T-cell (primary cell): Measurements from ENCODE around the gene RUVBL1. TPM values are rescaled to one million over a fixed set of nuclear protein-coding genes. Genes with fewer than 3 reads are reported as not detected.

Experiments used
- ATAC-seq, 4 experiments: fragments of 200-7000 bp in 3 of 4; fragments of 150-1000 bp in 1 of 4; cut with Tn5 transposase; replicated peaks in 1 of 4; 1 replicate in 3 of 4; 2 replicates in 1 of 4; pipeline ENCODE4 v1.10.0; 2021; ENCODE audit warnings: moderate library complexity in 3 of 4, mild to moderate bottlenecking in 2 of 4, moderate number of reproducible peaks in 1 of 4
- CTCF ChIA-PET, 2 donors: fragments of 300-600 bp; sonication (Branson Sonifier 250); formaldehyde crosslinking; loops; one replicate each; lab custom pipeline; 2022; ENCODE audit warnings: antibody characterized with exemption in 2 of 2; lab: Charles Lee
- POLR2A ChIA-PET, 2 donors: fragments of 300-600 bp; sonication (Branson Sonifier 250); formaldehyde crosslinking; loops; one replicate each; lab custom pipeline; 2022; ENCODE audit warnings: antibody characterized with exemption in 2 of 2; lab: Charles Lee
- DNase-seq, 35 experiments: peaks; one replicate each; pipeline versions ENCODE4 v3.0.0 to v3.0.0-alpha.2; 2013 to 2023
- H3K27ac ChIP-seq: one replicate; pipeline ENCODE4 v1.5.1; 2013; ENCODE audit warnings: low read length
- H3K27me3 ChIP-seq, 2 experiments: replicated peaks in 1 of 2; 1 replicate in 1 of 2; 2 replicates in 1 of 2; pipeline versions ENCODE4 v1.6.1 to v1.7.0; 2013; ENCODE audit warnings: low read length in 1 of 2, mixed read lengths in 1 of 2; ENCODE audit not compliant: control insufficient read depth in 2 of 2, insufficient read depth in 2 of 2; ENCODE audit errors: extremely low read depth in 1 of 2
- H3K36me3 ChIP-seq, 2 donors: 1 replicate in 1 of 2; 2 replicates in 1 of 2; pipeline versions ENCODE4 v1.6.1 to v1.7.0; 2013; ENCODE audit warnings: low read length in 1 of 2; ENCODE audit not compliant: control insufficient read depth in 2 of 2, insufficient read depth in 1 of 2; ENCODE audit errors: extremely low read depth in 1 of 2
- H3K4me1 ChIP-seq, 2 experiments: 1 replicate in 1 of 2; 2 replicates in 1 of 2; pipeline versions ENCODE4 v1.6.1 to v1.7.0; 2013; ENCODE audit warnings: low read length in 2 of 2, mixed read lengths in 1 of 2; ENCODE audit not compliant: insufficient read depth in 2 of 2, control insufficient read depth in 1 of 2; ENCODE audit errors: extremely low read depth in 1 of 2
- H3K4me3 ChIP-seq, 2 donors: 1 replicate in 1 of 2; 2 replicates in 1 of 2; pipeline versions ENCODE4 v1.5.1 to v1.7.0; 2013; ENCODE audit warnings: mild to moderate bottlenecking in 2 of 2, low read length in 1 of 2, moderate library complexity in 1 of 2; ENCODE audit not compliant: control insufficient read depth in 1 of 2; ENCODE audit errors: extremely low read depth in 1 of 2
- H3K9me3 ChIP-seq: 2 replicates; pipeline ENCODE4 v1.7.0; 2013
- H3K27ac Mint-ChIP-seq, 2 donors: one replicate each; pipeline ENCODE4 v1.8.0; 2020 to 2021; ENCODE audit warnings: mild to moderate bottlenecking in 2 of 2, mixed read lengths in 2 of 2
- H3K27me3 Mint-ChIP-seq, 2 donors: one replicate each; pipeline ENCODE4 v1.8.0; 2021 to 2022; ENCODE audit warnings: mixed read lengths in 2 of 2
- H3K36me3 Mint-ChIP-seq: one replicate; pipeline ENCODE4 v1.8.0; 2021; ENCODE audit warnings: mixed read lengths
- H3K4me1 Mint-ChIP-seq, 3 donors: one replicate each; pipeline ENCODE4 v1.8.0; 2020 to 2022; ENCODE audit warnings: mixed read lengths in 3 of 3, mild to moderate bottlenecking in 1 of 3
- H3K4me3 Mint-ChIP-seq, 3 donors: one replicate each; pipeline ENCODE4 v1.8.0; 2020 to 2022; ENCODE audit warnings: mild to moderate bottlenecking in 3 of 3, mixed read lengths in 3 of 3, moderate library complexity in 3 of 3
- H3K9me3 Mint-ChIP-seq, 3 donors: one replicate each; pipeline ENCODE4 v1.8.0; 2020 to 2022; ENCODE audit warnings: mixed read lengths in 3 of 3
- WGBS: methylation state at CpG from one replicate; pipeline ENCODE4 v1.1.5; 2013; ENCODE audit warnings: missing lambda C conversion rate; ENCODE audit not compliant: insufficient coverage; 5-methylcytosine and 5-hydroxymethylcytosine counted together
- total RNA-seq, 35 experiments: library from RNA in 6 of 35; stranded (reverse) in 6 of 35; fragments of 120-200 nt in 1 of 35; gene quantifications; one replicate each; pipeline versions ENCODE4 v1.2.1 to v1.2.4 and lab custom pipeline; 2013 to 2026

The RUVBL1 gene
- total RNA-seq, 5 donors from 2014 or later (not counting 1 experiment from before 2014, with no cell fraction given), result 21.4 to 33.4 (median 29.9) TPM

DNA sequence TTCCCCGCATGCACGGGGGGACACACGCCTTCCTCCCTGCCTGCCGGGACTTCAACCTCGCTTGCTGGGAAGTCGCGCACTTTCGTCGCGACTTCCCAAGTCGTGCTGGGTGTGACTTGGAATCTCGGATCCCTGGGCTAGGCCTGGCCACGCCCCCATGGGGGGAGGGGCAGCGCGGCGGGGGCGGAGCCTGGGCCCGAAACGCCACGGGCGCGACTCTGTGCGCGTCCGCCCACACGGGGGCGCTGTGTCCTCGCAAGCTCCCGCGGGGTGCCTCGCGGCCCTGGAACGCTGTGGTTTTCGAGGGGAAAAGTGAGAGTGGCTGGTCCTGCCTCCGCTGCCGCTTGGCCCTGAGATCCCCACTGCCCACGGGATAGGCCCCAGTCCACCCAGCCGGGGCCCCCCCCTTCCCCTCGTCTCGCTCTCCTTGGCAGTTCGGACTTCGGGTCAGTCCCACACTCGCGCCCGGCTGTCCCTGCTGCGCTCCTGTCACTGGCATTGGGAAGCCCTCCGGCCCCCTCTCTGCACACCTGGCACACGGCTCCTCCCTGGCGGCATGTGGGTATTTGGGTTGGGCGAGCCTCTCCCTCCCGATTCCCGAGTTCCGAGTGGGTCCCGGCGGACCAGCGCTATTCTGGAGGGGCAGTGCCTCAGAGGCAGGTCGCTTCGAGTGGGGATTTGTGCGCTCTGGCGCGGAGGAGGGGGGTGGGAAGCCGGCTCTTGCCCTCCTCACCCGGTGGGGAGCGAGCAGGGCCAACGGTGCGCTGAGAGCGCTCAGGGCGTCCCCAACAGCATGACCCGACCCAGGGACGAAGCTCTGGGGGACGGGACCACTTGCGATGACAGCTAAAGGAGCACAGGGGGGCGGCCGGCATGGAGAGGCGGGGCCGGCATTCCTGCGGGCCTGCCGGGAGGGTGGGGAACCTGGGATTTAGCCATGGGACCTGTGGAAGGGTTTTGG lies 47.8 kb downstream of the RUVBL1 start:
- H3K4me1 Mint-ChIP-seq, result peaks cover 0 to 14% (median 10%) of the 10 kb centered on the region in 3 donors
- Histone ChIP-seq H3K4me3 (peak overlapping the region; percentile 53 to 70), H3K27ac (no peak overlapping the region), H3K4me1 (peaks cover 3 to 23% of the 10 kb centered on the region in 2 experiments), H3K9me3 (no peaks in the 10 kb centered on the region), H3K27me3 (peaks cover 0 to 22% of the 10 kb centered on the region in 2 experiments), H3K36me3 (peaks cover 0 to 29% of the 10 kb centered on the region in 2 donors)
- CTCF ChIA-PET, result interaction anchor here (0.5 to 1.0 kb wide), 4 partner anchors 19 to 357 kb away, joined by 3 to 5 read pairs (median 4); partner anchors contain the start of gene SEC61A1 (in 1 of the 2)
- DNase-seq, result peak; percentile 56 to 93 (median 79)
- H3K27me3 Mint-ChIP-seq, result no peaks in the 10 kb centered on the region
- WGBS, result 13% methylated on average over 69 of the region's 78 CpGs
- peak overlapping the region; percentile 71 to 80 (median 71) for H3K4me3 Mint-ChIP-seq
- ATAC-seq, result peak; percentile 87 to 93 (median 88)
- H3K27ac Mint-ChIP-seq, result no peak overlapping the region
- peaks cover 24% of the 10 kb centered on the region for H3K36me3 Mint-ChIP-seq
- no peaks in the 10 kb centered on the region for H3K9me3 Mint-ChIP-seq
- POLR2A ChIA-PET, result interaction anchor here in 1 of 2 donors (1.0 kb wide), 1 partner anchor 23 kb away, joined by 3 read pairs; the partner anchor contains the start of gene SEC61A1

DNA sequence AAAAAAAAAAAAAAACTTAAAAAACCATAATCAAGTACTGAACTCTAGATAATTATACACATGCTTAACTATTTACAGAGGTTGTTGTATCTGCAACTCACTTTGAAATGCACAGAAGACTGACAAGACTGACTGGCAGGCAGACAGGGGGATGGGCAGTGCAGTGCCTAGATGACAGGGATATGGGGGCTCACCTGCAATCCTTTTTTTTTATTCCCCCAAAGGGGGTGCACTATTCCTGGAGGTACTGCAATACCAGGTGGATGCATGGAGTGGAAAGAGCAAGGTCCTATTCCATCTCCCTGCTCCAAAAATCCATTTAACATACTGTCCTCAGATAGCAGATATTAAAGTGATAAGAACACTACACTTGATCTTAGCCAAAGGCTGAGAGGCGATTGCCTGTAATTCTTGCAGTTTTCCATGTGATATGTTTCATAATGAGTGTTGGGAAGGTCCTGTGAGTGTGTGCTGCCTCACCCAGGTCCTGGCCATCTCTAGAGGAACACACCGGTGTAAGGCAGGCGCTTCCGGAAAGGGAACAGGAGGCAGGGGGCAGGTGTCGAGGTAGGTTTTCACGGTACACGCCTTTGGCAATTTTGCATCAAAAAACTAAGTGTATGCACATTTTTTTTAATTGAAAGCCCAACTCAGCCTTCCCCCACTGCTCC lies 48.6 kb downstream of the RUVBL1 start:
- ChIA-PET POLR2A (interaction anchor here in 1 of 2 donors (0.7 to 1.0 kb wide), 2 partner anchors 22 to 1752 kb away, joined by 3 to 8 read pairs; partner anchors contain the start of gene SEC61A1), CTCF (interaction anchor here (0.6 to 1.0 kb wide), 6 partner anchors 23 to 518 kb away, joined by 3 to 12 read pairs (median 4); partner anchors contain the start of gene SEC61A1 (in 1 of the 2))
- H3K36me3 Mint-ChIP-seq, result peaks cover 25% of the 10 kb centered on the region
- peak in 1 of 4 experiments; percentile 5 for ATAC-seq
- Histone ChIP-seq H3K4me1 (peaks cover 3 to 23% of the 10 kb centered on the region in 2 experiments), H3K4me3 (no peak overlapping the region), H3K27me3 (peaks cover 0 to 22% of the 10 kb centered on the region in 2 experiments), H3K36me3 (peaks cover 5 to 31% of the 10 kb centered on the region in 2 donors), H3K9me3 (no peaks in the 10 kb centered on the region), H3K27ac (no peak overlapping the region)
- H3K4me1 Mint-ChIP-seq, result peaks cover 0 to 14% (median 10%) of the 10 kb centered on the region in 3 donors
- no peak for DNase-seq
- 63% methylated on average over 7 of the region's 7 CpGs for WGBS
- H3K4me3 Mint-ChIP-seq, result peak overlapping the region; percentile 39 to 80 (median 71)
- H3K27me3 Mint-ChIP-seq, result no peaks in the 10 kb centered on the region
- no peaks in the 10 kb centered on the region for H3K9me3 Mint-ChIP-seq
- peak overlapping the region in 1 of 2 donors; percentile 39 for H3K27ac Mint-ChIP-seq

DNA sequence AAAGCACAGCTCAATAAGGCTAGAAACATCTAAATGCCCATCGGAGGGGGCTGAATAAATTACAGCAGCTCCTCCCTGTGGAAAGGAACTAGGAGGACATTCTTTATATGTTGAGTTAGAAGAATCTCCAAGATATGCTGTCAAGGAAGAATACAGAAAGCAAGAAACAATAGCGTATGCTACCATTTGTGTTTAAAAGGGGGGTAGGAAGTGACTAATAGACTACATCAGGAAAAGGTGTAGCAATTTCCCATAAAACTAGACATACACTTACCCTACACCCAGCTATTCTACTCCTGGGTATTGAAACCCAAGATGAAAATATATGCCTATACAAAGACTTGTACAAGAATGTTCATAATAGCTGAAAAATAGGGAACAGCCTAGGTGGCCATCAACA lies 49.8 kb downstream of the RUVBL1 start:
- peaks cover 5 to 40% of the 10 kb centered on the region in 2 donors for H3K36me3 ChIP-seq
- Mint-ChIP-seq H3K4me3 (no peak overlapping the region), H3K27ac (no peak overlapping the region), H3K27me3 (no peaks in the 10 kb centered on the region), H3K4me1 (peaks cover 0 to 14% (median 10%) of the 10 kb centered on the region in 3 donors), H3K36me3 (peaks cover 16% of the 10 kb centered on the region), H3K9me3 (no peaks in the 10 kb centered on the region)
- H3K27me3 ChIP-seq, result peaks cover 0 to 18% of the 10 kb centered on the region in 2 experiments
- H3K4me1 ChIP-seq, result peaks cover 3 to 23% of the 10 kb centered on the region in 2 experiments
- CTCF ChIA-PET, result interaction anchor here in 1 of 2 donors (0.6 kb wide), 1 partner anchor 660 kb away, joined by 3 read pairs; no protein-coding TSS in a partner anchor
- H3K27ac ChIP-seq, result no peak overlapping the region
- POLR2A ChIA-PET, result interaction anchor here (0.5 to 0.9 kb wide), 3 partner anchors 38 to 1060 kb away, joined by 3 to 4 read pairs (median 3); no protein-coding TSS in a partner anchor
- no peaks in the 10 kb centered on the region for H3K9me3 ChIP-seq
- ATAC-seq (no peak), DNase-seq (no peak)
- H3K4me3 ChIP-seq, result no peak overlapping the region
- no CpG with 5 or more reads among the region's 2 CpGs for WGBS

DNA sequence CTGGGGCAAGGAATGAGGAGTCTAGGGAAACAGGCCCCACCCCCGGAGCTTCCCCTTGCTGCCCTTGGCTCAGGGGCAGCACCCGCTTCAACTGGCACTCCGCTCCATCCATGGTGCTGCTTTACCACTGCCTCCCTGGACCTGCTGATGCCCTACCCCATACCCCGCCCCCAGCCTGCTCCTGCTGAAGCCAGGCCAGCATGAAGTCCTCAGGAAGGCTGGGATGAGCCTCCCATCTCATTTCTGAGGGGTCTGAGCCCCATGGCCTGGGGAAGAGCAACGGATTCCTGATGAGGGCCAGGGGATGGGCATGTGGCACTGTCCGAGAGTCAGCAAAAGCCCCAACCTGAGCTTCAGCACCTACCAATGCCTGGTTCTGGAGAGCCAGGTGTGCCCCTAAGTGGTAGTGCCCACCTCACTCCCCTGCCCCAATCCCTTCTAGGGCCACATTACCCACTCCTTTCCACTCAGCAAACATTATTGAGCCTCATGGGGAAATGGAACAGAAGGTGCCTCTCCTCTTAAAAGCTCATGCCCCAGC lies 50.4 kb downstream of the RUVBL1 start:
- peaks cover 5 to 46% of the 10 kb centered on the region in 2 donors for H3K36me3 ChIP-seq
- ATAC-seq (no peak), DNase-seq (peak in 1 of 35 experiments; percentile 21)
- WGBS, result 93% methylated on average over 3 of the region's 6 CpGs
- peaks cover 17% of the 10 kb centered on the region for H3K36me3 Mint-ChIP-seq
- no peak overlapping the region for H3K4me3 Mint-ChIP-seq
- ChIA-PET CTCF (interaction anchor here (0.6 kb wide), 3 partner anchors 13 to 922 kb away, joined by 3 read pairs; no protein-coding TSS in a partner anchor), POLR2A (interaction anchor here in 1 of 2 donors (0.5 kb wide), 1 partner anchor 1061 kb away, joined by 3 read pairs; no protein-coding TSS in a partner anchor)
- H3K27ac ChIP-seq, result no peak overlapping the region
- H3K4me1 Mint-ChIP-seq, result peaks cover 2 to 14% (median 10%) of the 10 kb centered on the region in 3 donors
- no peaks in the 10 kb centered on the region for H3K9me3 ChIP-seq
- H3K4me3 ChIP-seq, result no peak overlapping the region
- no peaks in the 10 kb centered on the region for H3K27me3 Mint-ChIP-seq
- H3K27me3 ChIP-seq, result peaks cover 0 to 17% of the 10 kb centered on the region in 2 experiments
- H3K27ac Mint-ChIP-seq, result no peak overlapping the region
- no peaks in the 10 kb centered on the region for H3K9me3 Mint-ChIP-seq
- H3K4me1 ChIP-seq, result peaks cover 3 to 23% of the 10 kb centered on the region in 2 experiments

DNA sequence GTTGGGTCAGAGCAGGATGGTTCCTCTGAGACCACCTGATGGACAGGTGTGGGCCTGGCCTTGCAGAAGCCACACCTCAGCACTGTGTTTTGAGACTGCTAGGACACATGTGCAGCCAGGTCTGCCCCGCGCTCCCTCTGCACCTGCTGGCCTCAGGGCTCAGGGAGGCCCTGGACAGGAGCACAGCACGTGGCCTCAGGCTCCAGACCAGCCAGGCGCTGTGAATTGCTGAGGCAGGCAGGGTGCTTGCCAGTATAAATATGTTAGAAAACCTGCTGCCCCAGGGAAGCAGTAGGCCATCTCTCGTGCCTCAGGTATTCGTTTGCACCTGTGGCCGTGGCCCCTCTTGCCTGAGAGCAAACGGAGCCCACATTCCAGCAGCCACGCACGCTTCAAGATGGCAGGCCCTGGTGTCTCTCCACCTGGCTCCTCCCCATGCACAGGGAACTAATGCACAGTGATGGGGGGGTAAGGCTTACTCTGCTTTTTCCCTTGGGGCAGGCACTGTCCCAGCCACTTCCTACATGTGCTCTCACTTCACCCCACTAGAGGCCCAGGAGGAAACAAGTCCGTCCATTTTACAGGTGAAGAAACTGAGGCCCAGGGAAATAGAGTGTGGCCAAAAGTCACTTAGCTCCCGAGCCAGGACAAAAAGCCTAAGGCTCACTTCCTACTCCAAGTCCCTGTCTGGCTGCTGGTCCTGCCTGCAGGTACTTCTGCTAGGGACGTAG lies 51.0 kb downstream of the RUVBL1 start:
- ChIA-PET POLR2A (no interaction called here), CTCF (interaction anchor here in 1 of 2 donors (0.6 kb wide), 1 partner anchor 12 kb away, joined by 3 read pairs; no protein-coding TSS in a partner anchor)
- Mint-ChIP-seq H3K9me3 (no peaks in the 10 kb centered on the region), H3K4me3 (no peak overlapping the region), H3K27ac (no peak overlapping the region), H3K27me3 (no peaks in the 10 kb centered on the region), H3K36me3 (peaks cover 24% of the 10 kb centered on the region), H3K4me1 (peaks cover 5 to 12% (median 10%) of the 10 kb centered on the region in 3 donors)
- no peak for ATAC-seq
- peak in 1 of 35 experiments; percentile 17 for DNase-seq
- Histone ChIP-seq H3K4me3 (no peak overlapping the region), H3K27me3 (peaks cover 0 to 17% of the 10 kb centered on the region in 2 experiments), H3K4me1 (peaks cover 3 to 23% of the 10 kb centered on the region in 2 experiments), H3K36me3 (peaks cover 10 to 52% of the 10 kb centered on the region in 2 donors), H3K27ac (no peak overlapping the region), H3K9me3 (no peaks in the 10 kb centered on the region)
- 96% methylated on average over 11 of the region's 13 CpGs for WGBS
